Activated CD4-positive, alpha-beta T cell treated with anti-CD3 and anti-CD28 coated beads, Interleukin-2, amount 50 U/mL, for 4 hours (primary cell): ENCODE results near the gene ZPBP2.
"Not testable (repeated sequence)": the region's sequence is repeated elsewhere in the genome, so short reads cannot be mapped to it uniquely, and the experiment has no call there.

Experiments used
- DNase-seq, 2 experiments: peaks; one replicate each; pipeline ENCODE4 v3.0.0-alpha.2; 2020

ZPBP2 gene, protein sequence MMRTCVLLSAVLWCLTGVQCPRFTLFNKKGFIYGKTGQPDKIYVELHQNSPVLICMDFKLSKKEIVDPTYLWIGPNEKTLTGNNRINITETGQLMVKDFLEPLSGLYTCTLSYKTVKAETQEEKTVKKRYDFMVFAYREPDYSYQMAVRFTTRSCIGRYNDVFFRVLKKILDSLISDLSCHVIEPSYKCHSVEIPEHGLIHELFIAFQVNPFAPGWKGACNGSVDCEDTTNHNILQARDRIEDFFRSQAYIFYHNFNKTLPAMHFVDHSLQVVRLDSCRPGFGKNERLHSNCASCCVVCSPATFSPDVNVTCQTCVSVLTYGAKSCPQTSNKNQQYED

DNA sequence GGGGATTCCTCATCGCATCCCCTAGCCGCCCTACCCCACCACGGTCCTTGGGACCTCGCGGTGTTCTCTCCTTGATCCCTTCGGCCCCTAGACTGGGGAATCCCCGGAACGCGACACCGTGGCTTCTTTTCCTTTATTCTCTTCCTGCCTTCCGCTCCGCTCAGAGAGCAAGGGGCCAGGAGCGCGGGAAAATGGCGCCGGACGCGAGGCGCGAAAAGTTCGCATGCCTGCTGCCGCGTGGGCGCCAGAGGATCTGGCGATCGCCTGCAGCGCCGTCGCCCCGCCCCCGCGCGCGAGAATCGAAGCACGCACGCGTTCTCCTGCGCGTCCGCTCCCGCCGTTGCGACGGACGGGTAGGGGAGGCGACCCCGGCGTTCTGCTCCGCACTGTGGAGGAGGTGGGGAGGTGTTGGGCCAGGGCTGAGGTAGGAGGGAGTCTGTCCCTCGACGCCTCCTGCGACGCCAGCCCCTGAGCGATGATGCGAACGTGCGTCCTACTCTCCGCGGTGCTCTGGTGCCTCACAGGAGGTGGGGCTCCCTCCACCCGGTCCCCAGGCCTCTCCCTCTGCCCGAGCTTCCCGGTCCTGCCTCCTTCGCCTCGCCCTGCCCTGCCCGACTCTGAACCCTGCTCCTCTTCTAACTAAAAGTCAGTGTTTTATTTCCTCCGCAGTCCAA, at the start of gene ZPBP2:
TSS of gene ZPBP2 (plus strand) at position 323 of the 674 bp plus-strand sequence. CDS start at position 476, 153 bp downstream.
- peak; percentile 37 to 57 for DNase-seq

DNA sequence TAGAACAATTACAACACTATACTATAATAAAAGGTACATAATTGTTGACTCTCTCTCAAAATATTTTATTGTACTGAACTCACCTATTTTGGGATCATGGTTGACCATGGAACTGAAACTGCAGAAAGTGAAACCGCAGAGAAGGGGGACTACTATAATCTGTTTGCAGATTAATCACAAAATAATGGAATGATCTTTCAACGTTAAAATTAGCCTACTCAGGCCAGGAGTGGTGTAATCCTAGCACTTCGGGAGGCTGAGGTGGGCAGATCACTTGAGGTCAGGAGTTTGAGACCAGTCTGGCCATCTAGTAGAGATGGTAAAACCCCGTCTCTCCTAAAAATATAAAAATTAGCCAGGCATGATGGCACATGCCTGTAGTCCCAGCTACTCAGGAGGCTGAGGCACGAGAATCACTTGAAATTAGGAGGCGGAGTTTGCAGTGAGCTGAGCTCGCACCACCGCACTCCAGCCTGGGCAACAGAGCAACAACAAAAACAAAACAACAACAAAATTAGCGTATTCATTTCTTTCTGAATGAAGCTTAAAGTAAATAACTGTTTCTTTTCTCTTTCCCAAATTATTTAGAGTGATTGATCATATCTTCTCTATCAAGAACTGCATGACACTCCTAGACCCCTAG, 49.5 kb upstream of the ZPBP2 start:
- DNase-seq: no peak

DNA sequence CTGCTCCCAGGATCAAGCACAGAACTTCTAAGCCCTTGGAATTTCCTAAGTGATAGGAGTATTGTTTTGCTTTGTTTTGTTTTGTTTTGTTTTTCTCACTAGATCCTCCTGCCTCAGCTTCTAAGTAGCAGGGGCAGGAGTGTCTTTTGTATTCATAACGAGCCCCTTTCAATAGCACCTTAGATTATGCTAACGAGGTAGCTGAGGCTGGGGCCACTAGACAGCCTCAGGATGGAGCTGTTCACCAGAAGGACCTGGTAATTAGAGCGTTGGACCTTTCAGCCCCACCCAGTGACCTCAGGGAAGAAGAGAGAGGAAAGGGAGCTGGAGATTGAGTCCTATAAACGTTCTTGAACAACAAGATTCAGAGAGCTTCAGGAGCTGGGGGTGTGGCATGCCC, 47.5 kb upstream of the ZPBP2 start:
- no peak for DNase-seq

DNA sequence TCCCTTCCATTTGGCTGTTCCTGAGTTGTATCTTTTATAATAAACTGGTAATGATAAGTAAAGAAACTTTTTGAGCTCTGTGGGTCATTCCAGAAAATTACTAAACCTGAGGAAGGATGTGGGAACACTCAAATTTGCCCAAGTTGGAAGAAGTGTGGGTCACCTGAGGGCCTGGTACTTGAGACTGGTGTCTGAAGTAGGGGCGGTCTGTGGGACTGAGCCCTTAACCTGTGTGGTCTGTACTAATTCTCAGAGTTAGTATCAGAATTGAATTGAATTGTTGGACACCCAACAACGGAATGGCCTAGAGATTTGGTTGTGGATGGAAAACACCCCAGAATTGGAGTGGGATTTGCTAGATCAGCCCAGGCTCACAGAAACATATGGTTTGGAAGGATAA, 47.0 kb upstream of the ZPBP2 start:
- DNase-seq: no peak

DNA sequence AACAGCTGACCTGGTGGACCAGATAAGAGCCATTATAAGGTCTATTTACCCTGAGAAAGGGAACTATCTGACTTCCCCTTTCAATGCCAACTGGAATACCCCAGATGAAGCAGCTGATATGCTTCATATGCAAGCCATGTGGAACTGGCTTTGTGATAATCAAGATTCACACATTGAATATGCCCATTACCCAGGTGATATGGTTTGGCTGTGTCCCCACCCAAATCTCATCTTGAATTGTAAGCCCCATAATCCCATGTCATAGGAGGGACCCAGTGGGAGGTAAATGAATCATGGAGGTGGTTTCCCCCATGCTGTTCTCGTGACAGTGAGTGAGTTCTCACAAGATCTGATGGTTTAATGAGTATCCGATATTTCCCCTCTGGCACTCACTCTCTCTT, 46.0 kb upstream of the ZPBP2 start:
- peak in 1 of 2 experiments; percentile 17 for DNase-seq

- no peak for DNase-seq
These were observed 44.5 kb upstream of the ZPBP2 start for GRCh38 chr17:39823407-39824054.

DNA sequence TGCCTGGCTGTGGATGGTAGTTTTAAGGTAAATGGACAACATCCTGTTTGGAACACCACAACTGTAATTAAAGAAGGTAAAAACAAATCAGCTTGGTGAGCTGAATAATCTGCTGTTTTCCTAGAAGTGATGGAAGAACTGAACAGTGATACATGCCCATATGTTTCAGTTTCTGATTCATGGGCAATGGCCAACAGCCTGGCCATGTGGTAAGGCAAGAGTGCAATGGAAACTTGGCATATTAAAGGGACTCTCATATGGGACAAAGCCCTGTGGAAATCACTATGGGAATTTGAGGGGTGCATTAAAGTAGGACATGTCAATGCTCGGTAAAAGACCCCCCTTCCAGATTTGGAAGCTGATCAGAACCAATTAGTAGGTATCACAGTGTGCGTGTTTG, 41.7 kb upstream of the ZPBP2 start:
- no peak for DNase-seq

- no peak for DNase-seq
These were observed 39.6 kb upstream of the ZPBP2 start for GRCh38 chr17:39828443-39828842.

DNA sequence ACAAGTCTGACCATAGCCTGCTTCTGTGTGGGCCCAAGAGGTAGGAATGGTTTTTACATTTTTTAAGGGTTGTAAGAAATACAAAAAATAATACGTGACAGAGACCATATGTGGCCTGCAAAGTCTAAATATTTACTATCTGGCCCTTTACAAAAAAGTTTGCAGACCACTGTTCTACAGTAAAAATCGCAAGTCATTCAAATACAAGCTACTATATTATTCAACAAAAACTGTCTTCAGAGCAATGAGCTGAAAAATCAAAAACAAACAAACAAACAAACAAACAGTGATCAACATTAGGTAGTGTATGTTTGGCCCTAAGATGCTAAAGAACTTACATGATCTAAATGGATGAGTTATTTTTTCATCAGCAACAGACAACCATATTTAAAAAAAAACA, 36.4 kb upstream of the ZPBP2 start:
- no peak for DNase-seq

DNA sequence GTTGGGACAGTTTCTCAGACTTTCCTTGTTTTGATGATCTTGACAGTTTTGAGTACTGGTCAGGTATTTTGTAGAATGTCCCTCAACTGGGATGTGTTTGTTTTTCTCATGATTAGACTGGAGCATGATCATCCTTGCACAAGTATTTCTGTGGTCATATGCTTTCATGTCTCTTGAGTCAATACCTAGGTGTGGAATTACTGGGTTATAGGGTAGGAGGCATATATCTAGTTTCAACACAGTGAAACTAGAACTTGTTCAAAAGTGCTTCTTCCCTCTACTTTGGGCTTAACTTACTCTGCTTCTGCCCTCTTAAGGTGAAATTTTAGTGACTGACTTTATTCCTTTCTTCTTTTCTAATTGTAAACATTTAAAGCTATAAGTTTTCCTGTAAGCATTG, 34.0 kb upstream of the ZPBP2 start:
- no peak for DNase-seq

DNA sequence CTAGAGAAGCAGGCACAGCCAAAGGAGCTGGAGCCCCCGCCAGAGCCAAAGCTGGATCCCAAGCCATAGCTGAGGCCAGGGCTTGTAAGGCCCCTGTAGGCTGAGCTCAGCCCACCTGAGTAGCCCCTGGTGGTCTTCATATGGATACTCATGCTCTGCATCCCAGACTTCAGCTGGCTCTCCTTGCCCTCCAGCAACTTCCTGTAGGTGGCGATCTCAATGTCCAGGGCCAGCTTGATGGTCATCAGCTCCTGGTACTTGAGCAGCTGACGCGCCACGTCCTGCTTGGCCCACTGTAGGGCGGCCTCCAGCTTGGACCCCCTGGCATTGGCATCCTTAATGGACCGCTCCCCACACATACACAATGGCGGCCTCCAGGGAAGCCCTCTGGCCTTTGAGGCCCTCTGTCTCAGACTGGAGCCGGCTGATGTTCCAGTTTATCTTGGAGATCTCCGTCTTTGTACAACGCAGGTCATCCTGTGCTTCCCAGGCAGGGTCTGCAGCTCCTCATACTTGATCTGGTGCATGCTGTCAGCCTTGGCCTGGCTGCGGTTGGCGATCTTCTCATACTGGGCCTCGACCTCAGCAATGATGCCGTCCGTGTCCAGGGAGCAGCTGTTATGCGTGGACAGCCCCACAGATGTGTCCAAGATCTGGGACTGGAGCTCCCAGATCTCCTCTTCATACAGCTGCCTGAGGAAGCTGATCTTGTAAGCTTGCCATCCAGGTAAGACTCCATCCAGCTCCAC, 32.8 kb upstream of the ZPBP2 start:
- DNase-seq: no peak

GRCh38 chr17:39836117-39836516, 31.9 kb upstream of the ZPBP2 start:
- no peak for DNase-seq

DNA sequence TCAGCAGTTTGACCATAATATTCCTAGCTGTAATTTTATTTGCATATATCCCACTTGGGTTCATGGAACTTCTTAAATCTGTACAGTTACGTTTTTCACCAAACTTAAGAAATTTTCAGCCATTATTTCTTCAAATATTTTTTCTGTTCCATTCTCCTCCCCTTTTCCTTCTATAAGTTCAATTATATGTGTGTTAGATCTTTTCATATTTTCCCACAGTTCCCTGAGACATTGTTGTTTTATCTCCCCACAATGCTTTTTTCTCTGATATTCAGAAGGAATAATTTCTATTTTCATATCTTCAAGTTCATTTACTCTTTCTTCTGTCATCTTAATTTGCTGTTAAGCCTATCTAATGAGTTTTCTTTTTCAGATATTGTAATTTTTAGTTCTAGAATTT, 29.9 kb upstream of the ZPBP2 start:
- DNase-seq: no peak

- DNase-seq: no peak
These were observed 29.2 kb upstream of the ZPBP2 start for GRCh38 chr17:39838784-39839183.

DNA sequence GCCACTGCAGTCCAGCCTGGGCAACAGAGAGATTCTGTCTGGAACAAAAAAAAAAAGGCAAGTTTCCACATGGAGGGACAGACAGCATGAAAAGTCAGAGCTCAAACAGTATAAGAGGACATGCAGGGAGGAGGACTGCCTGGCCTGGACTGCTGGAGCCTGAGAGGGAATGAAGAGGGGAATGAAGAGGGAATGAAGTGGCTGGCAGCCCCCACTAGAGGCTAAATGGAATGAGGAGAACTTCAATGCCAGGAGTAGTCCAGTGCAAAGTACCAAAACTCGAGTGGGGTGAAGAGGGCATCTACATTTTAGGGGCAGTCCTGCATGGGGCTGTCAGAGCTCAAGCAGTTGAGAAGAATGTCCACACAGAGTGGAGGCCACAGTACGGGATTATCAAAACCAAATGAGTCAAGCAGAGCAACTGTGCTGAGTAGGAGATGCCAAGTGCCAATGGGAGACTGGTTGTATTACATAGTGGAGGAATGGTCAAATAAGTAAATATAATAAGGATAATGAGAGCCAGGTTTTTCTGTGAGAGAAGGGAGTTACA, 26.8 kb upstream of the ZPBP2 start:
- no peak for DNase-seq

- no peak for DNase-seq
These were observed 22.8 kb upstream of the ZPBP2 start for GRCh38 chr17:39845052-39845846.

GRCh38 chr17:39846205-39846604, 21.8 kb upstream of the ZPBP2 start:
- DNase-seq: no peak

DNA sequence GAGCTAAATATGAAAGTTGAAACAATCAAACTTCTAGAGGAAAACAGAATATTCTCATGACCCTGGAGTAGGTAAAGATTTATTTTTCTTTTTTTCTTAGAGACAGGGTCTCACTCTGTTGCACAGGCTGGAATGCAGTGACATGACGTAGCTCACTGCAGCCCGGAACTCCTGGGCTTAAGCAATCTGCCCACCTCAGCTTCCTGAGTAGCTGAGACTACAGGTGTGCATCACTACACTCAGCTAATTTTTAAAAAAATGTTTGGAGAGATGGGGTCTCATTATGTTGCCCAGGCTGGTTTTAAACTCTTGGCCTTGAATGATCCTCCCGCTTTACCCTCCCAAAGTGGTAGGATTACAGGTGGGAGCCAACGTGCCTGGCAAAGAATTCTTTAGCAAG, 19.4 kb upstream of the ZPBP2 start:
- no peak for DNase-seq

GRCh38 chr17:39850186-39850585, 17.8 kb upstream of the ZPBP2 start:
- DNase-seq: not testable (repeated sequence)

GRCh38 chr17:39852239-39852638, 15.8 kb upstream of the ZPBP2 start:
- no peak for DNase-seq

DNA sequence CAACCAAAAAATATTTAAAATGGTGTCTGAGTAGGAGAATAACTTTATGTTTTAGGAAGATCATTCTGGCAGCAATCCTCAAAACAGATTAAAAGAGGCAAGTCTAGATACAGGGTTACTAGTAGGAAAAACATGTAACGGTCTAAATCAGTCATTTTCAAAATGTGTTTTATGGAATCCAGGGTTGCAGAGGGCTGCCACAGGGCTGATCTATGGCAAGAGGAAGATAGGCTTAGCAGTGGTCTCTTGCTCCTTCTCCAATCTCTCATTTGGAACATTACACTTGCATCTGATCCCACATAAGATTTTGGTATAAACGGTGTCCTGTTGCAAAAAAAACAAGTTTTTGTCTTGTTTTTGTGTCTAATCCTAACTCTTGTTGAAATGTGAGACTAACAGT, 13.1 kb upstream of the ZPBP2 start:
- DNase-seq: no peak
